Suprapubic skin (tissue), 4 donors: ENCODE results near the gene EPHA4. TPM values are rescaled to one million over a fixed set of nuclear protein-coding genes. Genes with fewer than 3 reads are reported as not detected.

Experiments
- DNase-seq, 2 donors: peaks; one replicate each; pipeline ENCODE4 v3.0.0-alpha.2; 2019; ENCODE audit warnings: low spot score in 2 of 2
- H3K27ac ChIP-seq: fragments of 200-600 bp; sonication (generic); one replicate; pipeline ENCODE4 v1.5.1; 2019
- H3K27me3 ChIP-seq: fragments of 200-600 bp; sonication (generic); one replicate; pipeline ENCODE4 v1.5.1; 2019
- H3K36me3 ChIP-seq: fragments of 200-600 bp; sonication (generic); one replicate; pipeline ENCODE4 v1.5.1; 2019
- H3K4me1 ChIP-seq: fragments of 200-600 bp; sonication (generic); one replicate; pipeline ENCODE4 v1.5.1; 2019
- H3K4me3 ChIP-seq: fragments of 200-600 bp; sonication (generic); one replicate; pipeline ENCODE4 v1.5.1; 2019; ENCODE audit warnings: mild to moderate bottlenecking
- H3K9me3 ChIP-seq: fragments of 200-600 bp; sonication (generic); one replicate; pipeline ENCODE4 v1.5.1; 2019
- EP300 ChIP-seq: sonication (generic); formaldehyde crosslinking; IDR thresholded peaks from one replicate; pipeline ENCODE4 v1.6.1; 2017; ENCODE audit warnings: antibody characterized with exemption
- POLR2A ChIP-seq, 2 donors: fragments of 450-650 bp; IDR thresholded peaks; one replicate each; pipeline ENCODE4 v1.6.1; 2017; ENCODE audit warnings: antibody characterized with exemption in 2 of 2, mild to moderate bottlenecking in 2 of 2, moderate library complexity in 2 of 2
- POLR2AphosphoS5 ChIP-seq, 3 donors: sonication (generic); formaldehyde crosslinking; IDR thresholded peaks; one replicate each; pipeline ENCODE4 v1.6.1; 2017; ENCODE audit warnings: antibody characterized with exemption in 3 of 3
- WGBS: methylation state at CpG from one replicate; pipeline ENCODE4 v1.1.5; 2018; 5-methylcytosine and 5-hydroxymethylcytosine counted together
- total RNA-seq, 4 donors: library from RNA; depleted of rRNA; stranded (reverse); fragments of >200 nt; gene quantifications; one replicate each; pipeline ENCODE4 v1.1.0, GENCODE V29; 2016
- TF ChIP-seq, protein P1 (sequence below), 2 donors: fragments of 200-600 bp in 1 of 2; fragments of 450-650 bp in 1 of 2; sonication (generic) in 1 of 2; IDR thresholded peaks; one replicate each; pipeline ENCODE4 v1.5.1; 2016 to 2019; ENCODE audit warnings: antibody characterized with exemption in 2 of 2, mild to moderate bottlenecking in 1 of 2, moderate library complexity in 1 of 2

The EPHA4 gene
- total RNA-seq, 4 donors from 2014 or later, result 49.9 to 70.6 (median 67.8) TPM

DNA sequence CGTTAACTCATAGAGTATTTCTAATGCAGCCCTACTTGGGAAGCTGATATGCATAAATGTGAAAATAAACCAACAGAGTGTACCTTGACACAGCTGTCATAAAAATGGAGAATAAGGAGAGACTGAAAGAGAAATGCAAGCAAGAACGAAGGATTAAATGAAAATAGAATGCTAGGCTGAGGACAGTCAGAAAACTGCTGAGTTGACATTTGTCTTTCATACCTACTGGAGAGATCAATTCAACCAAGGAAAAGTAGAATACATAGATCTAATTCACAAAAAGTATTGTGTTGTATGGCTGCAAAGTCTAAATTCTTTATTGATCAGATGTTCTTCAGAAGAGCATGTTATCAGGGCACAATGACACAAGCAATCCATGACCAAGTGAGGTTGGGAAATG is 112.0 kb downstream of the EPHA4 start:
- no peak overlapping the region for H3K27ac ChIP-seq
- 92% methylated on average over 2 of the region's 2 CpGs for WGBS

DNA sequence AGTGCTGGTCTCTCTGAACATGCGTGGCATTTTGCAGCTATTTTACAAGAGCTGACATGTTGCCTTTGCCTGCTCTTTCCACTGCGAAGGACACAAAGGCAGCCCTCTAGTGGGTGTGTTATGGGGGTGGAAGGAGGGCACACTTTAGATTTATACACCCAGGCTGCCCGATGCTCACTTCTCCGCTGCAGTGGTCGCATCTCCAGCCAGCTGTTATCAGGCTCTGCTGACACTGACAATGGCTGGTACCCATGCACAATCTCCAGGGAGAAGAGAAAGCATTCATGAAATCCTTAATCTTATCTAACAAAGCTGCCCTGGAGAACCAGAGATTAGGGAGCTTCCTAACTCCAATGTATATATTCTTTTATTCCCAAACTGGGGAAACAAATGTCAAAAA is 113.5 kb downstream of the EPHA4 start:
- no peak overlapping the region for H3K27ac ChIP-seq
- TF ChIP-seq EP300 (no peak), POLR2A (IDR thresholded peaks at IDR 0.05) (no peak), POLR2AphosphoS5 (IDR thresholded peaks at IDR 0.05) (no peak)
- TF ChIP-seq, protein P1, sequence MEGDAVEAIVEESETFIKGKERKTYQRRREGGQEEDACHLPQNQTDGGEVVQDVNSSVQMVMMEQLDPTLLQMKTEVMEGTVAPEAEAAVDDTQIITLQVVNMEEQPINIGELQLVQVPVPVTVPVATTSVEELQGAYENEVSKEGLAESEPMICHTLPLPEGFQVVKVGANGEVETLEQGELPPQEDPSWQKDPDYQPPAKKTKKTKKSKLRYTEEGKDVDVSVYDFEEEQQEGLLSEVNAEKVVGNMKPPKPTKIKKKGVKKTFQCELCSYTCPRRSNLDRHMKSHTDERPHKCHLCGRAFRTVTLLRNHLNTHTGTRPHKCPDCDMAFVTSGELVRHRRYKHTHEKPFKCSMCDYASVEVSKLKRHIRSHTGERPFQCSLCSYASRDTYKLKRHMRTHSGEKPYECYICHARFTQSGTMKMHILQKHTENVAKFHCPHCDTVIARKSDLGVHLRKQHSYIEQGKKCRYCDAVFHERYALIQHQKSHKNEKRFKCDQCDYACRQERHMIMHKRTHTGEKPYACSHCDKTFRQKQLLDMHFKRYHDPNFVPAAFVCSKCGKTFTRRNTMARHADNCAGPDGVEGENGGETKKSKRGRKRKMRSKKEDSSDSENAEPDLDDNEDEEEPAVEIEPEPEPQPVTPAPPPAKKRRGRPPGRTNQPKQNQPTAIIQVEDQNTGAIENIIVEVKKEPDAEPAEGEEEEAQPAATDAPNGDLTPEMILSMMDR (IDR thresholded peaks at IDR 0.05), result no peak
- H3K4me1 ChIP-seq, result peaks cover 3% of the 10 kb centered on the region
- H3K9me3 ChIP-seq, result no peaks in the 10 kb centered on the region
- WGBS, result 45% methylated on average over 4 of the region's 5 CpGs
- H3K4me3 ChIP-seq, result no peak overlapping the region
- peaks cover 6% of the 10 kb centered on the region for H3K36me3 ChIP-seq
- DNase-seq, result no peak
- H3K27me3 ChIP-seq, result no peaks in the 10 kb centered on the region

More for the DNA sequence above, 112.0 kb downstream of the EPHA4 start:
- Histone ChIP-seq H3K4me3 (no peak overlapping the region), H3K9me3 (no peaks in the 10 kb centered on the region), H3K4me1 (peaks cover 3% of the 10 kb centered on the region), H3K36me3 (no peaks in the 10 kb centered on the region), H3K27me3 (no peaks in the 10 kb centered on the region)
- TF ChIP-seq, protein P1 (IDR thresholded peaks at IDR 0.05), result no peak
- TF ChIP-seq POLR2AphosphoS5 (IDR thresholded peaks at IDR 0.05) (no peak), POLR2A (IDR thresholded peaks at IDR 0.05) (no peak), EP300 (no peak)
- DNase-seq, result no peak

DNA sequence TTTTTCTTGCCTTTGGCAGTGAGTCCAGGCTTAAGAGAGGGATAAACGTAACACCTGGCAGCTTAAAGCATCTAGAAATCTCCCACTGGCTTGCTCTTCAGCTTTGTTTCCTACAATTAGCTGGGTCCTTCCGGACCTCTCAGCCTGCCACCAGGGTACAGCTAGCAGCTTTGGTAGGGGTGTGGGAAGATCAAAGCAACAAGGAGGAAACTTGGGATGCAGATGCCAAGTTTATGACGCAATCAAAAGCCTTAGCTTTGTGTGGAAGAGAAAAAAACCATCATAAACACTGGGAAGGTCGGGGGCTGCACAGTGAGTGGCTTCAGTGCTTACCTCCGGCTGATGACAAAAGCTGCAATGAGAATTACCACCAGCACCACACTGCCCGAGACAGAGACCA is 116.9 kb downstream of the EPHA4 start:
- H3K4me1 ChIP-seq, result peaks cover 3% of the 10 kb centered on the region
- no peaks in the 10 kb centered on the region for H3K27me3 ChIP-seq
- H3K27ac ChIP-seq, result no peak overlapping the region
- TF ChIP-seq POLR2A (IDR thresholded peaks at IDR 0.05), result no peak
- TF ChIP-seq, protein P1 (IDR thresholded peaks at IDR 0.05), result no peak
- TF ChIP-seq EP300, result no peak
- TF ChIP-seq POLR2AphosphoS5 (IDR thresholded peaks at IDR 0.05), result no peak
- DNase-seq, result no peak
- 64% methylated on average over 6 of the region's 6 CpGs for WGBS
- H3K36me3 ChIP-seq, result peaks cover 10% of the 10 kb centered on the region
- H3K9me3 ChIP-seq, result no peaks in the 10 kb centered on the region
- no peak overlapping the region for H3K4me3 ChIP-seq

DNA sequence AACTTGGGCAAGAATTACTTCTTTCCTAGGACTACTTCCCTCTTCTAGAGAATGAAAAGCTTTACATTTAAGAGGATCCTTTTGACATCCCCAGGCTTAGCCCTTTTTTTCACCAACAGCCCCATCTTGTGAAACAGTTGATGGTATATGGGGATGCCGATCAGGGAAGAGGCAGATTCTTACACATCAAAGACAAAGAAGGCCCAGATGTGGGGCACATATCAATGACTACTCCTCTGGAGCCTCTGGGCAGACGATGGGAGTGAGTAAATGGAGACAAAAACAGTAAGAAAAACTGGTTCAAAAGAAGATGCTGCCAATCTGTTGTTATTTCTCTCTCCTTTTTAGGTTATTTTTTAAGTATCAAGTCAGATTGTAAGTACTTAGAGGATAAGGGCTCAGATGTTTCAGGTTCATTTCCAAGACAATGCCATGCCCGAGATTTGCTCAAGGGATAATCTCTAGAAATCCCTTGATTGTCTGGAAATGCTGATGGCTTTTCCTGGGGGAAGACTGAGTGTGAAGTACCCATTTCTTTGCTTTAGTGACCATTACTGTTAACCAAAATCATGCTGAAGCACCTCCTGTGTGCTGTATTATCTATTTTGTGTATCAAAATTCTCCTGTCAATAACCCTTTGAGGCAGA is 117.5 kb downstream of the EPHA4 start:
- Histone ChIP-seq H3K27ac (no peak overlapping the region), H3K27me3 (no peaks in the 10 kb centered on the region), H3K4me3 (no peak overlapping the region), H3K36me3 (peaks cover 10% of the 10 kb centered on the region), H3K4me1 (peaks cover 3% of the 10 kb centered on the region), H3K9me3 (no peaks in the 10 kb centered on the region)
- no peak for DNase-seq
- TF ChIP-seq, protein P1 (IDR thresholded peaks at IDR 0.05), result no peak
- TF ChIP-seq POLR2A (IDR thresholded peaks at IDR 0.05), result no peak
- no peak for TF ChIP-seq POLR2AphosphoS5 (IDR thresholded peaks at IDR 0.05)
- TF ChIP-seq EP300, result no peak
- WGBS, result 95% methylated on average over 3 of the region's 3 CpGs

DNA sequence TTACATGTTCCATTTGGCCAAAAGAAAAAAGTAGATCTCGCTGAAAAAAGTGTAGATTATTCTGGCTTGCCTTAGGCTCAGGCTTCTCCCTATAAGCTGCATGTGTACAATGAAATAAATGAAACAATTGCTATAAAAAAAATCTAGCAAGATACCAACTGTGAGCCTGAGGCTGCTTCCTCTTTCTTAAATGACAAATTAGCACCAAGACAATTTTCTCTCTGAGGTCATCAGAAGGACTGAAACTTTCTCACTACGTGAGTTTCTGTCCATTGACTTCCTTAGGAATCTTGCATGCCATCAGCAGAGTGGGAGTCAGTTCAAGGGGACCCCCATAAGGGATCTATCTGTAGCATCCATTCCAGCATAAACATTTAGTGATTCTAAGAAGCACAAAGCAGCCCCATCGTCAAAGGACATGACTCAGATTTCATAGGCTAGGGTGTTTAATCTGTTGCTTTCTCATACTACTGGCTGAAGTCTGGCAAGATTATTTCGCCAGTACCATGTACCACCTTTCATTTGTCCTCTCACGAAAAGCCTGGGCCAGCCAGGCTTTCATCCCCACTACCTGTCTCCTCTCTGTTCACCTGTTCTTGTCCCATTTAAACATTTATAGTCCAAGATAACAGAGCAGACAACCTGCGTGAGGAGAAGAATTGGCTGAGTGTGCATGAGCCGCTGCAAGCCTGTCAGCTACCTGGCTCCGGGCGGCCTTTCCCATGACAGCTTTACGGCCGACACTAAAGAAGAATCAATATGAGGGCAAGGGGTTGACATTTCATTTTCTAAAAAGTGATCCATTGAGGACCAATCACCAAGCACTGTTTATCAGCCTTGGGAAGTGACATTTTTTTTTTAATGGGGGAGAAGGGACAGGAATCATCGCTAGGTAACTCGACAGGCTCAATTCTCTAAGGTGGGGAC is 120.0 kb downstream of the EPHA4 start:
- Histone ChIP-seq H3K4me1 (peaks cover 17% of the 10 kb centered on the region), H3K36me3 (peaks cover 10% of the 10 kb centered on the region), H3K27ac (no peak overlapping the region), H3K27me3 (no peaks in the 10 kb centered on the region), H3K9me3 (no peaks in the 10 kb centered on the region), H3K4me3 (no peak overlapping the region)
- no peak for DNase-seq
- WGBS, result 92% methylated on average over 13 of the region's 13 CpGs
- no peak for TF ChIP-seq POLR2AphosphoS5 (IDR thresholded peaks at IDR 0.05)
- TF ChIP-seq, protein P1 (IDR thresholded peaks at IDR 0.05), result no peak
